ENCODE results near the gene B4GALT1.

B4GALT1 gene

DNA sequence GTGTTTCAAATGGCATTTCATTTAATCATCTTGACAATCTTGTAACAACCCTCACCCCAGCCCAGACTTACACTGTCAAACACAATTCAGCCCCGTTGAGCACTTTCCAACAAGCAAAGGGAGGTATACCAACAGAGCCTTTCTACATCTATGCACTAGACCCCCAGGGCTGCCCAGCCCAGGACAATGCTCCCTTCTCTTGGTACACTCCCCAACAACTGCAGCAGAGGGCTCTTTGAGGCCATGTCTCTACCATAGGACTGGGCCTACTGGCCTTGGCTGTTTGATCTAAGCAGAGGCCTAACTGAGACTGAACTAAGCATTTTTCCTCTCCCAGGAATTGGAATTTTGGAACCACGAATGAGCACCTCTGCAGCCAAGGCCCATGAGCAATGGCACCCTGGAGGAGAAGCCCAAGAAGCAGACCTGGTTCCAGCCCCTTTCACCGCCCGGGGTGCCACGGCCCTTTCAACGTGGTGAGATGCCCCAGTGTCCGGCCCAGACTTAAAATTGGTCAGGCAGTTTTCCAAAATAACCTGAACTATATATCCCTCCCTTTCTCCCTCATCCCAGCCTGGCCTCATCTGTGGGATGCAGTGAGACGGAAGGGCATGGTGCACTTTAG, 43.6 kb downstream of the B4GALT1 start:
- DNase-seq (ENCODE audit: low read depth): no peak

GRCh38 chr9:33120620-33121019, 46.5 kb downstream of the B4GALT1 start:
- no peak for DNase-seq (ENCODE audit: low read depth)

- DNase-seq (ENCODE audit: low read depth): no peak
Observed at GRCh38 chr9:33117796-33118195, 49.3 kb downstream of the B4GALT1 start.

DNA sequence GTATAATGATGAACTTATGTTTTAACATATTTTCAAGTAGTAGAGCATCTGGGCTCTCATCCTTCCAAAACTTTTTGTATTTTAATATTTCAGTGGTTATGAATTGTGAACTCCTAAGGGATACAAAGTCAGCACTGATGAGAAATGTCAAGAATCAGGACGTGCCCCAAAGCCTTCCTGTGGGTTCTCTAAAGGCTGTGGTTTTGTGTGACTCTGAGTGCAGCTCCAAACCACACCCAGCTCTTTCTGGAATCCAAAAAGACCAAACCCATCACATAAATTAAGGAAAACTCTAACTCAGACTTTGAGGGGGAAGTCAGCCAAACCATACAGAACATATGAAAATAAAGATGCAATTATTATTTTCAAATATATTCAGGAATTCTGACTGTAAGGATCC, 49.8 kb downstream of the B4GALT1 start:
- DNase-seq (ENCODE audit: low read depth): no peak

DNA sequence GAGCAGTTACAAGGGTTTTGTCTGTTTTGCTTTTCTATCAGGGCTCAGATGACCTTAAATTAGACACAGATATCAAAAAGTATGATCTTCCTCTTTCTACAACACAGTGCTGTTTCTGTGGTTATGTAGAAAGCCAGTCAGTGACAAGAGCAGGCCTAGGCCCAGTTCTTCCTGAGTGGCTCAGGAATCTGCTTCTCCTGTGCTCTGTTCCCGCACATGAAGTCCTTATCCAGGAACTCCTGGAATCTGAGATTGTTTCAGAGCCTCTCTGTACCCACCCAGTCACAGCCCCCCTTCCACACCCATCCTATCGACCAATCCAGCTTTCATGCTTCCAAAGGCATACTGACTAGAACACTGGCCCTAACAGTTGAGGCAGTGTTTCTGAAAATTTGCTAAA, 50.3 kb downstream of the B4GALT1 start:
- no peak for DNase-seq (ENCODE audit: low read depth)

DNA sequence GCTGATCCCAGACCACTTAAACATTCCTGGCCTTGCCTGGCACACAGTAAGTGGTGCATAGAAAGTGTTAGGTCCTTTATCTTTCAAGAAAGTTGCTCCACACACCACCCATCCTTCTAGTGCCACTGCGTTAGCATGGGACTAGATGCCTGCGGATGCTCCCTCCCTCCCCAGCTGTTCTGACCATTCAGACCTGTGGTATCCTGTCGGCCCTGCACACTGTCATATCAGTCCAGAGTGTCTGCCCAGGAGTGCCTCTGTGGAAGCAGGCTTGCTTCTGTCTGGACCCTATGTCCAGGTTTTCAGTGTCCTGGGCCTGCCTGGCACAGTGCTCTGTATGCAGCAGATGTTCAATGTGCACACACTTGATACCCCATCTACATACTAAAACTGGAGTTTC, 52.4 kb downstream of the B4GALT1 start:
- no peak for DNase-seq (ENCODE audit: low read depth)

GRCh38 chr9:33113799-33114547, 53.2 kb downstream of the B4GALT1 start:
- no peak for DNase-seq (ENCODE audit: low read depth)

- DNase-seq (ENCODE audit: low read depth): no peak
Observed at GRCh38 chr9:33112094-33112493, 55.0 kb downstream of the B4GALT1 start.

DNA sequence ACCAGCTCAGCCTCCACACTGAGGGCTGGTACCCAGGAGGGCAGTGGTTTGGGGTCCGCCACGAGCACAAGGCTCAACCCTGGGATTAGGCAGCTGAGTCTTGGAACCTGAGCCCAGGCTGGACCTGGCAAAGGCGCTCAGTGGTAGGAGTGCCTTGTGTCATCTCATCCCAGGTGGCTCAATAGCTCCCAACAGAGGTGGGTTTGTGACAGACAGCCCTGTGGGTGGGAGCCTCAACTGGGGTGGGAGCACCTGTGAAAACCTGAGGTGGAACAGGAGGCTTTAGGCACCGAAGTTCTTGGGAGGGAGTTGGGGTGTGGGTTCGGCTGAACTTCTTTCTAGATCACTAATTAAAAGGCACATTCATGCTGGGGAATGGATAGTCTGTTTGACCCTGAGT, 55.5 kb downstream of the B4GALT1 start:
- DNase-seq (ENCODE audit: low read depth): no peak

GRCh38 chr9:33110686-33111085, 56.5 kb downstream of the B4GALT1 start:
- DNase-seq (ENCODE audit: low read depth): no peak

DNA sequence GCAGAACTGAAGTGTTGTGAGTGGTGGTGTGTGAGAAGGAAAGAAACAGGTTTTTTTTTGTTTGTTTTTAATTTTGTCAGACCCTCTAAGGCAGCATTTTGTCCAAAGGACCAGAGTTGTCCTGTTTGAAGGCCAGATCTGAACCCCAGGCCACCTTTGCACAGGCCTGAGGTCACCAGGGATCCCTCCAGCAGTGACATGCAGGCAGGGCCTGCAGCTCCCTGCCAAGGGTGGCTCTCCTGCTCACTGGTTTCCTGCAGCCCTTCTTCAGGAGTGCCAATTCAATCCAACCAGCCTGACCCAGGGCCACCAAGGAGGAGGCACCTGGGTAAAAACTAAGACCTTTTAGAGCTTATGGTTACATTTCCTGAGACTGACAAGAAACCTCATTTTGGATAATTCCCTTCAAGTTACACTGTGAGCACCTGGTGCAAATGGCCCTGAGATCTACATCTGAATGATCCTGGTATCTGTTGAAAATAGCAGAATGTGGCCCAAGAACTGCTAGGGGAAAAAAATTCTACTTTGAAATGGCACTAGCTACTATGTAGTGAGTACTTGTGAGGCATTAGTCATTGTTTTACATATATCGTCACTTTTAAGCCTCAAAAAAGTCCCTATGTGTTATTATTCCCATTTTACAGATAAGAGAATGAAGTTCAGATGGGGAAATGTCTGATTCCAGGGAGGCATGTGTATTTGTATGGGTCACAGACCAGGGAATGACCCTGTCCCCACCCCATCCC, 57.1 kb downstream of the B4GALT1 start:
- DNase-seq (ENCODE audit: low read depth): no peak

- no peak for DNase-seq (ENCODE audit: low read depth)
Observed at GRCh38 chr9:33109097-33109496, 58.0 kb downstream of the B4GALT1 start.

DNA sequence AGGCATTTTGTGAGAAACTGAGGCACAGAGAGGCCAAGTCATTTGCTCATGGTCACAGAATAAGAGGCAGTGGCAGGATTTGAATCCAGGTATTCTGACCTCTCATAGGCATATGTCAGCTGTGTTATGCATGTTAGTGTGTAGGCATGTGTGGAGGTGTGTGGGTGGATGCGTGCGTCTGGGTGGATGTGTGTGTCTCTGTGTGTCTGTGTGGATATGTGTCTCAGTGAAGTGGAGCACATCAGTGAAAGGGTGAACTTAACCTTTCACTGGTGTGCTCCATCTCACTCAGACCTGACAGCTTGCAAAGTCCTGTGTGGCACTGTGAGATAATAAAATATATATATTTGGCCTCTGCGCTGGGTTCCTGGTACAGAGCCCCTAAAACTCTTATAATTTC, 58.7 kb downstream of the B4GALT1 start:
- DNase-seq (ENCODE audit: low read depth): no peak

- DNase-seq (ENCODE audit: low read depth): no peak
Observed at GRCh38 chr9:33107762-33108161, 59.4 kb downstream of the B4GALT1 start.

- no peak for DNase-seq (ENCODE audit: low read depth)
Observed at GRCh38 chr9:33106827-33107621, 60.1 kb downstream of the B4GALT1 start.

DNA sequence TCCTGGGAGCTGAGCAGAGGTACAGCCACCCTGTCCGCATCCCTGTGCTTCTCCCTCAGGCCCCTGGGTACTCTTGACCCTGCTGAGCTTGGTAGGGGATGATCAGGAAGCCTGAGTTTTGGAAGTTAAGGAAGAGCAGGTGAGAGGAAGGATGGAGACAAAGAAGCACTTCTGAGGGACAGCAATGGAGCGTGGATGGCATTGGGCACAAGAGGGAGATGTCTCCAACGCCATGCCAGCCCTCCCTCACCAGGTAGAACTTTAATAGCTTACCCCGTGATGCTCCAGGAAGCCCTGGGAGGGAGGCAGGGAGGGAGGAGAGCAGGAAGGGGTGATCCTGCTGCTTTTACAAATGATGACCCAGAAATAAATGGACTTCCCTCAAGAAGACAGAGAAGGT, 60.8 kb downstream of the B4GALT1 start:
- no peak for DNase-seq (ENCODE audit: low read depth)

DNA sequence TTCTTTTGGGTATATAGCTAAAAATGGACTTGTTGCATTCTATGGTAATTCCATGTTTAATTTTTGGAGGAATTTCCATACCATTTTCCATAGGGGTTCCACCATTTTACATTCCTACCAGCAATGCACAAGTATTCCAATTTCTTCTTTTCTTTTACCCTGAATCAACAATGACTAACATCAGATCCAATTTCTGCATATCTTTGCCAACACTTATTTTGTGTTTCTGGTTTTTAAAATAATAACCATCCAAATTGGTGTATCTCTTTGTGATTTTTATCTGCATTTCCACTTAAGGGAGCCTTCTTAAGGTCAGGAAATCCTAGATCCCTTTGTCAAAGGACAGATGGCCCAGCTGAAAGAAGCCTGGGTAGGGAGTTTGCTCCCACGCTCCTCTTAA, 61.2 kb downstream of the B4GALT1 start:
- no peak for DNase-seq (ENCODE audit: low read depth)

- DNase-seq (ENCODE audit: low read depth): no peak
Observed at GRCh38 chr9:33105504-33105903, 61.6 kb downstream of the B4GALT1 start.

GRCh38 chr9:33104401-33104800, 62.7 kb downstream of the B4GALT1 start:
- no peak for DNase-seq (ENCODE audit: low read depth)

DNA sequence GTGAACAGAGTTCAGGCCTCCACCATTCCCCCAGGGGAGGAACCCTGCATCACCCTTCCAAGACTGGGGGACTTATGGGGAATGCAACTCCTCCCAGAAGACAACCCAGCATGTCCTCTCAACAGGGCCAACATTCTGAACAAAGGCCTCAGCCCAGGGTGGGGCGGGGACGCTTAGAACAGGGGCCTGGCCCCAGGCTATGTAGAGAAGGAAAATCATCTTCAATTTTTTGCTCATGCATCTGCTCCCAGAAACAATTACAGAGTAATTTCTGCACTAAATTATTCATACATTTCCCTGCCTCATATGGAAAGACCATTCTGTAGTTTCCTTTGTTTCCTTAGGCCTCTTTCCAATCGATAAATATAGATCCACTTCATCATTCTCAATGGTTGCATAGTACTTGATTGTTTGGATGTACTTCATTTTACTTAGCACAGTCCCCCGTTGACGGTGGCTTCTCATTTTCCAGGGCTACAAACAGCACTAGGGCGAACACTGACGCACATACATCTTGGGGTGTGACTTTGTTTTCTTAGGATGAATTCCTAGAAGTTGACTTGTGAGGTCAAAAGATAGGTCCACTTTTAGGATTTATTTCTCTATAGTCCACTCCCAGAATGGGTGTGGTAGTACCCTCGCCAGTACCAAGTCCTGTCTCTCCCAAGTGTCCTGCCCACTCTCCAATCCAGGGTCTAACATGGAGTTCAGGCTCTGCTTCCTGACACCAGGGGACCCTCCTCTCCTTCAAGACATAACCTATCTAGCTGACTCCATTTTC, 63.4 kb downstream of the B4GALT1 start:
- no peak for DNase-seq (ENCODE audit: low read depth)

GRCh38 chr9:33102551-33103210, 64.5 kb downstream of the B4GALT1 start:
- no peak for DNase-seq (ENCODE audit: low read depth)

Measured in activated T-cell treated with anti-CD3 and anti-CD28 coated beads for 24 hours (primary cell).